Right ventricle myocardium inferior (tissue), 1 donor: ENCODE results near the gene OR2T34. TPM values are rescaled to one million over a fixed set of nuclear protein-coding genes. Genes with fewer than 3 reads are reported as not detected.
"Not testable (repeated sequence)": the region's sequence is repeated elsewhere in the genome, so short reads cannot be mapped to it uniquely, and the experiment has no call there.

Experiments
- ATAC-seq: fragments of 200-7000 bp; cut with Tn5 transposase; one replicate; pipeline ENCODE4 v1.9.1; 2020; ENCODE audit warnings: mild to moderate bottlenecking, moderate library complexity
- DNase-seq: peaks from one replicate; pipeline ENCODE4 v3.0.0; 2021; ENCODE audit errors: missing footprints
- intact Hi-C: fragments of 100-400 bp; cut with DNase I; formaldehyde crosslinking; loops from one replicate; pipeline ENCODE4 v1.11.0; 2022
- total RNA-seq: library from RNA; stranded (reverse); fragmentation: NEBNext Ultra II Directional; extraction: Animal tissue kit (Norgen Biotek cat#: 25700); gene quantifications from one replicate; pipeline ENCODE4 v1.2.1, GENCODE V29; 2021
- donor health status: DM: no; HTN: yes; CAD: no; lungs with severe emphysema.

The OR2T34 gene
- total RNA-seq, 1 donor from 2014 or later = not detected

DNA sequence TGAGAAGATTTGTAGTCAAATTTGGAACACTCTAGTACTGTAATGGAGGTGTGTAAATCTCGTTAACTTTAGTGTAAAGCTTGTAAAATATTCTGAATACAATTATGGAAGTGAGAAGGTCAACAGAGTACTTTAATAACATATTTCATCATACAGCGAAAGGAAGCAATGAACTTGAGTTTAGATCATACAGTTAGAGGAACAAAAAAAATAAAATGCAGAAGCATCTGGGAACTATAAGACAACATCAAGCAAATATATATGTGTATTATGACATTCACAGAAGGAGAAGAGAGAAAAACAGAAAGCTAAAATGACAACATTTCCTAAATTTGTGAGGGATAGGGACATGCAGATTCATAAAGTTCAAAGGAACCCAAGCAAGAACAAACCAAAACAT is 5.5 kb downstream of the OR2T34 start:
- ATAC-seq, intact Hi-C loops: not testable (repeated sequence)

DNA sequence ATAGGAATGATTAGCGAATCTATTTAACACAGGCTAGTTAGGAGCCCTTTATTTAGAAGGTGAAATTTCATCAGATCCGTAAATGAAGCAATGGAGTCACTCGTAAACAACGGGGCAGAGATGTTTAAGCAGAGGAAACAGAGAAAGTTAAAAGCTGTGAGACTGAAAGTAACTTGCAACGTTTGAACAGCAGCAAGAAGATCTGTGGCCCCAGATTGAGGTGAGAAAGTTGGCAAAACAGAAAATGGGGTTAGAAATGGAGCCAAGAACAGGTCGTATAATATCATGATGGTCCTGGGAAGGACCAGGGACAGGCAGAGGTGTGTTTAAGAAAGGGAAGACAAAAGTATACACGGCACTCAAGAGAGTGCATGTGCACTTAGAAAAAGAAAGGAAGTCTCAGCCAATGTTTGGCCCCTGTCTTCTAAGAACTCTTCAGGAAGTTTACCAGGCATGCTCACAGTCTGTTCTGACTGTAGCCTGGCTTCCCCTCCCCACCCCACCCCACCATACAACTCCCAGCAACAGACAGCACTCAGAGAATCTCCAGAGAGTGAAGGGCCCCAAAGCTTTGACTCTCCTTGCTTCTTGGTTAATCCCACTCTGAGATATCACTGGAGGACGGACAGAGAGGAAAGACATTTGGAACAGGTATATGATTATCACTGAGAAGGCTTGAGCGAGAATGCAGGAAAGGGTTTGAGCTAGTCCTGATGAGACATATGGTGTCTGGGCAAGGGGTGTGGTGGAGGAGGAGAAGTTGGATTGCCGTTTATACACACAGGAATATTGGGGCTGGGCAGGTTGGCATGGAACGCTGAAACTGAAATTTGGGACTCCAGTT is 8.8 kb downstream of the OR2T34 start:
- intact Hi-C loops, ATAC-seq, DNase-seq: not testable (repeated sequence)

More for the DNA sequence above, 5.5 kb downstream of the OR2T34 start:
- not testable (repeated sequence) for DNase-seq

DNA sequence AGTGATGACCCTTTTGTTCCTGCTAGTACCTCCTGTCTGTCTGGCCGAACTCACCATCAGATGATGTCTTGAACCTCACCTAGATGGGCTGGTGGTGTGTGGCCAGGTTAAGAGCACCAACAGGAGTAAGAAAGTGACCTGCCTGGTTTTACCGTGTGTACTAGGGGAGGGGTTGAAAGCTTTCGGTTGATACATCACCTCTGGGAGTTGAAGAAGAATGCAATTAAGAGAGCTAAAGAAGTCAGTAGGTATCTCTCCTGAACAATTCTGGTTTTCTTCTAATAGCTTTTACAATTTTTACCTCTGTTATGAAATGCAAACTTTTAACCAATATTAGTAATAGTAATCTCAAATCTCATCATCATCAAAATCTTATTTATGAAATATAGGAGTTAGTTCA is 11.9 kb downstream of the OR2T34 start, which contains the start of gene OR2T29:
OR2T29 (minus strand) TSS at position 101 of the 400 bp plus-strand sequence. CDS start 3,281 bp downstream, outside the sequence.
- DNase-seq, ATAC-seq, intact Hi-C loops: not testable (repeated sequence)

DNA sequence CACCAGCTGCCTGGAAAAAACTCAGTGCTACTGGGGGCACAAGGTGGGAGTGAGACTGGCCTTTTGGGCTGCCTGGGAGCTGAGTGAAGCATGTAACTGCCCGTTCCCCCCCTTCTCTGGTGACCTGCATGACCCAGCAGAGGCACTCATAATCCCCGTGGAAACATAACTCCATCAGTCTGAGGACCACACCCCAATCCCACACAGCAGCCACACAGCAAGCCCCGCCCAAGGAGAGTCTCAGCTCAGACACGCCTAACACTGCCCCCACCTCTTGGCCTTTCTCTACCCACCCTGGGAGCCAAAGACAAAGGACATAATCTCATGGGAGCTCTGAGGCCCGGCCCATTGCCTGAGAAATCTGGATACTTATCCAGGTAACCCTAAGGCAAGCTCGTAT is 23.5 kb downstream of the OR2T34 start:
- DNase-seq, intact Hi-C loops, ATAC-seq: not testable (repeated sequence)

DNA sequence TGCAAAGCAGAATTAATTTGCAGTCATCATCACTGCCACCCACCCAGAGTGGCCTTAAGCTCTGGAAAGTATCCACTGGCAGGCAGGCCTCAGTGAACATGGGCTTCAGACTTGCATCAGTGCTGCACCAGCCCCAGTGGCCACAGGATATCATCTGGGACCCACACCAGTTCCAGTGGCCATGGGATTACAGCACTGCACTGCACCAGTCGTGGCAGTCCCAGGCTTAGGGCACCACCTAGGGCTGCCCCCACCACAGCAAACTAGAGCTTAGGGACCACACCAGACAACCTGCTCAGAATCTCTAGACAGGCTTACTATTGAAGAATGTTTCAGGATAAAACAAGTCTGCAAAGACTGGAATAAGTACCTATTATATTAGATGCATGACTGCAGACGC is 27.2 kb downstream of the OR2T34 start:
- DNase-seq, intact Hi-C loops, ATAC-seq: not testable (repeated sequence)

DNA sequence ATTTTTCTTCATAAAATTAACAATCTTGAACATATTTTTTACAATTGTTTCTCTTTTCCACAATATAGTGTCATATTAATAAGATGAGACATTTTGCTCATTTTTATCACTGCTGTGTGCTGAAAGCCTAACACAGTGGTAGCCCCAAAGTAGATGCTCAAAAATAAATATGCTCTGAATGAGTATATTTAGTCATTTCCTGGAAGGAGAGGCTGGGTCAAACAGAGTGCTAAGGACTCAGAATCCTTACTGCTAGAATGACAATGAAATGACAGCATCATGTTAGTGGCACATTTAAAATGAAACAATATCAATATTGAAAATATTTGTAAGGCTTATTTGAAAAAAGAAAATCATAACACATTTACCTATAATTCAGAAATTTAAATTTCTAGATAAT is 37.1 kb downstream of the OR2T34 start:
- DNase-seq, ATAC-seq, intact Hi-C loops: not testable (repeated sequence)

Other genes starting within 250 kb of the OR2T34 start
- gene OR14C36, start 226.0 kb downstream of the OR2T34 start, total RNA-seq = not detected
- not detected for gene OR2T4, start 213.1 kb downstream of the OR2T34 start, total RNA-seq
- not detected for gene OR2T6, start 199.0 kb downstream of the OR2T34 start, total RNA-seq
- gene OR2T1, start 171.7 kb downstream of the OR2T34 start, total RNA-seq = not detected
- gene OR2T2, start 129.1 kb downstream of the OR2T34 start, total RNA-seq = not detected
- not detected for gene OR2T3, start 101.4 kb downstream of the OR2T34 start, total RNA-seq
- gene OR2T5, start 86.2 kb downstream of the OR2T34 start, total RNA-seq = not detected
- not detected for gene OR2G6, start 66.7 kb downstream of the OR2T34 start, total RNA-seq
- not detected for gene OR2T29, start 12.0 kb downstream of the OR2T34 start, total RNA-seq
- not detected for gene OR2T10, start 22.9 kb upstream of the OR2T34 start, total RNA-seq
- gene OR2T11, start 60.3 kb upstream of the OR2T34 start, total RNA-seq = not detected
- gene OR2T35, start 70.5 kb upstream of the OR2T34 start, total RNA-seq = not detected
- not detected for gene OR2T27, start 80.8 kb upstream of the OR2T34 start, total RNA-seq
- gene OR14I1, start 128.0 kb upstream of the OR2T34 start, total RNA-seq = not detected
- not detected for gene LYPD8, start 181.0 kb upstream of the OR2T34 start, total RNA-seq